Stimulated activated CD4-positive, alpha-beta T cell treated with anti-CD3 and anti-CD28 coated beads, Interleukin-1b, Interleukin-23, amount 100 ng/mL, for 1 hour (primary cell): ENCODE results near the gene NOP14.
"Not testable (repeated sequence)": the region's sequence is repeated elsewhere in the genome, so short reads cannot be mapped to it uniquely, and the experiment has no call there.

Experiments used
- DNase-seq, 2 donors: peaks; one replicate each; pipeline ENCODE4 v3.0.0-alpha.2; 2020; ENCODE audit warnings: low read depth in 2 of 2

Gene NOP14

DNA sequence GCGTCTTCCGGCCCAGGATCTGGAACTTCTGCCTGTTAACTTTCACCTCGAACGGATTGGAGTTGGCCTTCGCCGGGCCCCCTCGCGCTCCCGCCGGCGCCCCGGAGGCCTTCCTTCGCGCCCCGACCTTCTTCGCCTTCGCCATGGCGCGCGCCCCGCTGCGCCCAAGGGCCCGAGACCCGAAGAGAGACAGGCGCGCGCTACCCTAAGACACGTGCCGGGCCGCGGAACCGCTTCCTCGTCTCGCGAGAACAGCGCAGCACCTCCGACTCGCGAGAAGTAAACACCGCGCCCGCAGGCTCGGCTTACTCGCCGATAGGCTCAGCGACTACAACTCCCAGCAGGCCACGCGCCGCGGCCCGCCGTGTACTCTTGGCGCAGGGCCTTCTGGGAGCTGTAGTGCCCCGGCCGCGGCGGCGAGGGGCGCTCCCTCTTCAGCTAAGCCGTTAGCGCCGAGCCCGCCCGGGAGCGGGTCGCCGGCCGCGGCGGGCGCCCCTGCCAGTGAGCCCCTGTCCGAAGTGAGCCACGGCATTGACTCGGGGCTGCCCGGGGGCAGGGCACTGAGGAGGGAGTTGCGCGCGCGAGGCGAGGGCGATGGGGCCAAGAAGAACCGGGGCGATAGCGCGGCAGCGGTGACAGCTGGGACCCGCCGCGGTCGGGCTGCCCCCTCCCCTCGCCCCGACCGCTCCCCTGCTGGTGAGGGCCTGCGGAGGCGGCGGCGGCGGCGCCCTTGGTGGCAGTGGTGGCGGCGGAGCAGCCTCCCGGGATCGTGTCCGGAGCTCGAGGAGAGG lies at the start of gene NOP14, which contains the start of gene GRK4:
Gene NOP14, minus strand, starts transcription at position 232 of the 791 bp plus-strand sequence. Its CDS starts 87 bp downstream, at position 145.
Gene GRK4, plus strand, starts transcription at position 397 of the 791 bp plus-strand sequence. CDS start 500 bp downstream, outside the sequence.
- DNase-seq: peak; percentile 82 to 92

DNA sequence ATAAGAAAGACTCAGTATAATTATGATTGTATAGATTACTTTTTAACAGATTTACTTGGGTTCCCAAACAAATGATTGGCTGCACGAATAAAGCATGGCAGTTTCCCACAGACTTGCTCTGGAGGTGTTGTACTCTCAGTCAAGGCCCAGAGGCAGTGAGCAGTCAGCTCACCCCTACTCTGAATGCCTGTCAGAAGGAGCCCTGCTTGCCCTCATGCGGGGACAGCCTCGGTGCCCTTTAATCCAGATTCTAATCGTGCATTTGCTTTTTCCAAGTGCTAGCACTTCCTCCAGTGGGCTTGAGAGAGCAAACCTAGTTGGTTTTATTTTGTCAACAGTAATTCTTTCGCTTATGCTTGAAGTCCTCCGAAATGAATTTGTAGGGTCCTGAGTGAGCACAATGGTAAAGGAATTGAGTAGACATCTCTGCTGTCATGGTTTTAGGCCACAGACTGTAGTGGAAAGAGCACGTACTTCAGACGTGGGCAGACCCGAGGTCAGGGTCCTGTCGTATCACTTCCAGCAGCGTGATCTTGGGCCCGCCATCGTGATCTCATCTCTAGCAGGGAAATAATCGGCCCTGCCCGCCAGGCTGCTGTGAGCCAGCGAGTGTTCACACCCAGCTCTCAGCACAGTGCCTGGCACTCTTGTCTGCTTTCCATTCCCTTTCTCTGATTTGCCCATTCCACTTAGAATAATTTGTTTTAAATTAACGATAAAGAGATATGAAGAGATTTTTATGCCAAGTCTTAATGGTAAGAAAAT lies 48.4 kb upstream of the NOP14 start:
- DNase-seq: no peak

DNA sequence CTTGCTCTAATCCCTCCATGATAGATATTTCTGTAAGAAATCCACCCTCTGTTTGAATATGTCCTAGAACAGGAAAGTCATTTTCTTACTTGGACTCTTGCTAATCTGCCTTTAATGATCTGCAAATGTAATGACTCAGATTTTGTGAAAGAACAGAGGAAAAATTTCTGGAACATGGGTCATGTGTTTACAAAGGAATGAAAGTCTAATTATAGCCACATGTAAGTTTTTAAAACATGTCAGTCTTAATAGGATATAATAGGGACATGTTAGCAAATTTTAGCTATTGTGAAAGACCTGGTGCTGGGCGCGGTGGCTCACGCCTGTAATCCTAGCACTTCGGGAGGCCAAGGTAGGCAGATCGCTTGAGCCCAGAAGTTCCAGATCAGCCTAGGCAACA lies 47.8 kb upstream of the NOP14 start:
- no peak for DNase-seq

DNA sequence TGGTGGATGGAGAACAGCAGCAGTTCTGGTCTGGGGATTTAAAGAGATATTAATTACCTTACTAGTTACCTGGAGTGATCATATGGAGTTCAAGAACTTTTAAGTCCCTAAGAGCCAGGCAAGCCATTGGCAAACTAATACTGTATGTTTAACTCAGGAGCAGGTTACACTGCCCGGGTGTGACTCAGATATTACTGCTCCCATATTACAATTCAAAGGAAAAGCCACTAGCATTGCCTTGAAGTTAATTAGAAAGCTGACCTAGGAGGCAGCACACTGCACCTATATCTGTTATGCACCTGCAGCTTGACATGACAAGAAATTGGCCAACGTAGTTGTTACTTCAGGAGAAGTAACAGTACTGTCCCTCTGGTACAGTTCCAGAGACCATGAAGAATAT lies 47.4 kb upstream of the NOP14 start:
- DNase-seq: no peak

DNA sequence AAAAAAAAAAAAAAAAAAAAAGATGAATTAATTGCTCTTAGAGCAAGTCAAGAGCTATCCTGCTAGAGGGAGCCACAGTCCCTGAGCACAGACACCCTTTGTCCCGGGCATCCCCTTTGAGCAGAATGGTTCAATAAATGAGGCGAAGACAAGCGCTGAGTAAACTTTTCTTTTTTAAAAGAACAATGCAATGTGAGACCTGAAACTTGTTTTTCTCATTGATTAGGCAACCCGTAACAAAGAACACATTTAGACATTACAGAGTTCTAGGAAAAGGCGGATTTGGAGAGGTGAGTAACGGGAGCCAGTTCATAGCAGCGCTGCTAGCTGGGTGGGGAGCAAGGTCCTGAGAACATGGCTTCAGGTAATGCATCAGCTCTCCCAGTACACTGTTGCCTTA lies 46.2 kb upstream of the NOP14 start:
- DNase-seq: no peak

DNA sequence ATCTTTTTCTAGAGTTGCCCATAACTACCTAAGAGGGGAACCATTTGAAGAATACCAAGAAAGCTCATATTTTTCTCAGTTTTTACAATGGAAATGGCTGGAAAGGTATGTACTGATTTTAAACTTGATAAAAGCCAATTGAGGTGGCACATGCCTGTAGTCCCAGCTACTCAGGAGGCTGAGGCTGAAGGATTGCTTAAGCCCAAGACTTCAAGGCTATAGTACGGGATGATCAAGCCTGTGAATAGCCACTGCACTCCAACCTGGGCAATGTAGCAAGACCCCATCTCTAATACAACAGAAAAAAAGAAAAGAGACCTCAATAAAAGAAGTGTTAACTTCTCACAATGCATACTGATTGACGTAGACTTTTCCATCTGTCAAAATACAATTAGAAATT lies 44.5 kb upstream of the NOP14 start:
- DNase-seq: no peak

DNA sequence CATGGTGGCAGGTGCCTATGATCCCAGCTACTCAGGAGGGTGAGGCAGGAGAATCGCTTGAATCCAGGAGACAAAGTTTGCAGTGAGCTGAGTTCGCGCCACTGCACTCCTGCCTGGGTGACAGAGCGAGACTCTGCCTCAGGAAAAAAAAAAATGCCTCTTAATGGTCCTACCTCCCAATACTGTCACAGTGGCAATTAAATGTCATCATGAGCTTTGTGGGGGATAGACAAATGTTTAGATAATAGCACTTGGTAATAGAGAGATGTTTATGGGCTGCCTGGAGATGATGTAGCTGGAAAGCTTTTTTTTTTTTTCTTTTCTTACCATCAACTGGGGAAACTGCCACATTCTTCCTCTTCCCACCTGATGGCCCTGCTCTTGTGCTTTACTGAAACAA lies 33.2 kb upstream of the NOP14 start:
- DNase-seq: no peak

DNA sequence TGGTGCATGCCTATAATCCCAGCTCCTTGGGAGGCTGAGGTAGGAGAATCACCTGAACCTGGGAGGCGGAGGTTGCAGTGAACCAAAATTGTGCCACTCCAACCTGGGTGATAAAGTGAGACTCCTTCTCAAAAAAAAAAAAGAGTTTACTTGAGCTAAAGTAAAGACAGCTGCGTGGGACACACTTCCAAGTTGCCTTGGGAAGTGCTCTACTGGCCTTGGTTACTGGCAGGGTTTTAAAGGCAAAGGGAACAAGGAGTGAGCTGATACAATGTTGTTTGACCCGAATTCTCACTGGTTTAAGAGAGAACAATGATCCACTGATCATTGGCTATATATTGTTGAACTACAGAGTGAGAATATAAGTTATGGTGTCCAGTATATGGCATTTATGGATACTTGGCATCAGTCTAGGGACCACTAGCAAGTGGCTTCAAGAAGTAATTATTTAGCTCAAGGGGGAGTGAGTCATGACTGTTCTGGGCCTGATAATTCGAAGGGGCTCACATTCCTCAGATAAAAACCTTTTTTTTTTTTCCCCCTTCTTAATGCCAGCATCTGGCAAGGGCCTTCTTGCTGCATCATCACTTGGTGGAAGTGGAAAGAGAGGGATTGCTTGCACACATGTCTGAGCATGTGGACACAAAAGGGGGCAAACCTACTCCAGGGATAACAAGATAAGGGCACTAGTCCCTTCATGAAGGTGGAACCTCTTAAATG lies 32.5 kb upstream of the NOP14 start:
- no peak for DNase-seq

DNA sequence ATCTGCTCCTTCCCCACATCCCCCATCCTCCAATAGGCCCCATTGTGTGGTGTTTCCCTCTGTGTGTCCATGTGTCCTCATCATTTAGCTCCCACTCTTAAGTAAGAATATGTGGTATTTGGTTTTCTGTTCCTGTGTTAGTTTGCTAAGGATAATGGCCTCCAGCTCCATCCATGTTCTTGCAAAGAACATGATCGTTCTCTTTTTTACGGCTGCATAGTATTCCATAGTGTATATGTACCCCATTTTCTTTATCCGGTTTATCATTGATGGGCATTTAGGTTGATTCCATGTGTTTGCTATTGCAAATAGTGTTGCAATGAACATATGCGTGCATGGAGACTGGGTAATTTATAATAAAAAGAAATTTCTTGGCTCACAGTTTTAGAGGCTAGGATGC lies 31.7 kb upstream of the NOP14 start:
- DNase-seq: no peak

DNA sequence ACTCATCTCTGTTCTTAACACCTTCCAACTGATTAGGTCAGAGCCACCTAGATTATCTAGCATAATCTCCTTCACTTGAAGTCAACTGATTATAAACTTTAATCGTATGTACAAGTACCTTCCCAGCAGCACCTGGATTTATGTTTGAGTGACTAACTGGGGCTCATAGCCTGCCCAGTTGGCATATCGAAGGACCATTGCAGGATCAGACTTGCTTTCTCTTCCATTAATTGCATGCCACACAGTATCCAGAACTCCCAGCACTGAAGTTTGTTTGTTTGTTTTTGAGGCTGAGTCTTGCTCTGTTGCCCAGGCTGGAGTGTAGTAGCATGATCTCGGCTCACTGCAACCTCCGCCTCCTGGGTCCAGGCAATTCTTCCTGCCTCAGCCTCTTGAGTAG lies 28.0 kb upstream of the NOP14 start:
- DNase-seq: no peak

DNA sequence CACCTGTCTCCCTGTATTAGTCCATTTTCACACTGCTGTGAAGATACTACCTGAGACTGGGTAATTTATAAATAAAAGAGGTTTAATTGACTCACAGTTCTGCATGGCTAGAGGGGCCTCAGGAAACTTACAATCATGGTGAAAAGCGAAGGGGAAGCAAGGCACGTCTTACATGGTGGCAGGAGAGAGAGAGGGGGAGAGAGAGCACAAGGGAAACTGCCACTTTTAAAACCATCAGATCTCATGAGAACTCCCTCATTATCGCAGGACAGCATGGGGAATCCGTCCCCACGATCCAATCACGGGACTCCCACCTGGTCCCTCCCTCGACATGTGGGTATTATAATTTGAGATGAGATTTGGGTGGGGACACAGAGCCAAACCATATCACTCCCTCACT lies 20.5 kb upstream of the NOP14 start:
- not testable (repeated sequence) for DNase-seq

DNA sequence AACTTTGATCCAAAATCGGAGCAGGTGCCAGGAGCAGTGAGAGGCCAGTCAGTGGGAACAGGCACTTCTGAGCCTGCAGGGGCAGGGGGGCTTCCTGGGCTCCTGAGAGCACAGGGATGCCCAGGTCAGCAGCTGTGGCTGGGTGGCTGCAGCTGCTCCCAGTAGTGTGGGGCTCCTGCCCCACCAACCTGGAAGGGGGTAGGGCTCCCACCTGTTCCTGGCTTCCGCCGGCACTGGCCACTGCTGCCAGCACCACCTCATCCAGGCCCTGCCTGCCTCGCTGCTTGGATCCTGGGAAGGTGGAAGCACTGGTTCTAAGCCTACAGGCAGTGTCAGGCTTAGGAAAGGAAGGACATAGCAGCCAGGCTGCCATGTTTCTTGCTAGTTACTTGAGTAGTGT lies 18.8 kb upstream of the NOP14 start:
- DNase-seq: no peak

DNA sequence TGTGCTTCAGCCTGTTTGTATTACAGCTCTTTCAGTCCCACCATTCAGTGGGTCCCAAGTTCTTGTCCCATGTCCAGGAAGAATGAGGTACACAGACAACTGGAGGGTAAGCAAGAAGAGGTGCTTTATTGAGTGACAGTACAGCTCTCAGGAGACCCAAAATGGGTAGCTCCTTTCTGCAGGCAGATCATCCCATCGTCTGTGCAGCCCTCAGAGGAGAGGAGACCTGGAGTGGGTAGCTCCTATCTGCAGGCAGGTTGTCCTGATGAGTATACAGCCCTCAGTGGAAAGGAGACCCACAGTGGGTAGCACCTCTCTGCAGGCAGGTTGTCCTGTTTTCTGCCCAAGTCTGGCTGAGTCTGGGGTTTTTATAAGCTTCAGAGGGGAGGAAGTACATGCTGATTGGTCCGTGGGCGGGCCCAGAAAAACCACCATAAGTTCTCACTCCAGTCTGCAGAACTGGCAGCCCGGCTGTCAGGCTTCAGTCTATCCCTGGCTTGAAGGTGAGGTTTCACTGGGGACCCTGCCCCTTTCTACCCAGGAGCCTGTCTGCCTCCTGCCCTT lies 18.1 kb upstream of the NOP14 start:
- no peak for DNase-seq

DNA sequence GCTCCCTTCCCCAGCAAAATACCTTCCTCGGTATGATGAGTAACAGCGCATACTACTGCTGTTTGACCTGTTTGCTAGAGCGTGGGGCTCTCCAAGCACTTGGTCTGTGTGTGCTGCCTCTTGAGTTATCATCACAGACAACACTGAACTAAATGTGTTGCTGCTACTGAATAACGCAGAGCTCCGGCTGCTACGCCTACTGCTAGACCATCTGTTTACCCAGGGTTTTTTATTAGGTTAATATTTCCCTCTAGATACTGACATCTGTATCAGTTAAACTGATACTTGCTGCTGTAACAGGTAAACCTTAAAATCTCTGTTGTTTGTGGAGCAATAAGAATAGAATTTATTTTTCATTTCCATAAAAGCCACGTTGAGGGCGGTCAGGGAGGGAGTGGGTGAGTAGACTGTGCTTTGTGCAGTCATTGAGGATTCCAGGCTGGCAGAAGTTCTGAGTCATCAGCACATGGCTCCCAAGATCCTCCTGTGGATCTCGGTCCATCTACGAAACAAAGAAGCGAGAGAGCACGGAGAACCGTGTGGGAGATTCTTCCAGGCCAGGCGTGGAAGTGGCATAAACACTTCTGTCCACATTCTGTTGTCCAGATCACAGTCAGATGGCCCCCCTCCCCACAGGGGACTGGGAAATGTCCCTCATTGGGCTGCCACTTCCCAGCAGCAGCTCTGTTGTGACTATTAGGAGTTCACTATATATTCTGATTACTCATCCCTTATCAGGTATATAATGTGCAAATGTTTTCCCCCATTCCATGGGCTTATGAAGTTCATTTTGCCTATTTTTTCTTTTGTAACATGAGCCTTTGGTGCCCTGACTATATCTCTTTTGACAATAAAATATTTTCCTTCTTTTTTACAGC lies 14.2 kb upstream of the NOP14 start:
- DNase-seq: no peak

DNA sequence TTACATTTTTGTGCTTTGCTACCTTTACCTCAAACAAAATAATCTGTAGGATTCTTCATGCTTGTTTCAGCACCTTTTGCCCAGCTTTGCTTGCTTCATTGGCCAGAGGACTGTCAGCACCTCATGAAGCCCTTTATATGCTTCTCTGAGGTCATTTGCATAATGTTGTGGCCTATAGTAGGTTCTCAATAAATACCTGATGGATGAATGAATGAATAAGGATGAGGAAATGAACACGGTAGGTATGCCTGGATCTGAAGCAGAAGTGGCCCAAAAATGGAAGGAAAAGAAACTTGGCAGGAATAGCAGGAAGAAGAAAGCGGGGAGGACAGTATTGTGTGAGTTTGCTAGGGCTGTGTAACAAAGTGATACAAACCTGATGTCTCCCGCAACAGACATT lies 8.1 kb upstream of the NOP14 start:
- no peak for DNase-seq

DNA sequence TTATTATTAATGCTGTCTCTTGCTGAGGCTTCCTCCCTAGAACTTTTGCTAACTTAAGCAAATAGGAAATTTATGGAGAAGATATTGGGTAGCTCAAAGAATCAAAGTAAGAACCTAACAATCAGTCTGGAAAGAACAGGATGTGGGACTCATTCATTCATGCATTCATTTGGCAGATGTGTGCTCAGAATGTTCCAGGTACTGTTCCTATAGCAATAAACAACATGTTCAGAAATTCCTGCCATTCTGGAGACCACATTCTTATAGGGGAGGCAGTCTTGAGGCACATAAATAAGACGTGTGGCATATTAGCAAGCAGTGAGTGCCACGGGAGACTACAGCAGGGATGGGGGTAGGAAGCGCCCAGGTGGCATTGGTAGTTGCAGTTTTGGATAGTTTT lies 5.2 kb upstream of the NOP14 start:
- no peak for DNase-seq

DNA sequence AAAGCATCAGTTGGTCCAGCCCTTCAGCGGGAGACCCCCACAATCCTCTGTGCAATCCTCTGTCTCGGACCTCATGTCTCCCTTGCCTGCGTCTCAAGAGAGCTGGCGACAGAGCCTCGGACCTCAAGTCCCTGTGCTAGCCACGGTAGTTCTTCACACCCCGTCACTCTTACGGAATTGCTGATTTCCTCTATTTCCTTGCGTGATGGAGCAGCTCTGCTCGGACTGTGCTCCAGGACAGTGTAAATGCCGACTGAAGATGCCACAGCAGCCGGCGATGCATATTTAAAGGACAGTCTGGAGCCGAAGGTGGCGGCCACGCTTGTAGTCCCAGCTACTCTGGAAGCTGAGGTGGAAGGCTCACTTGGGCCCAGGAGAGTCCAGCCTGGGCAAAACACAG lies 2.1 kb upstream of the NOP14 start:
- no peak for DNase-seq

DNA sequence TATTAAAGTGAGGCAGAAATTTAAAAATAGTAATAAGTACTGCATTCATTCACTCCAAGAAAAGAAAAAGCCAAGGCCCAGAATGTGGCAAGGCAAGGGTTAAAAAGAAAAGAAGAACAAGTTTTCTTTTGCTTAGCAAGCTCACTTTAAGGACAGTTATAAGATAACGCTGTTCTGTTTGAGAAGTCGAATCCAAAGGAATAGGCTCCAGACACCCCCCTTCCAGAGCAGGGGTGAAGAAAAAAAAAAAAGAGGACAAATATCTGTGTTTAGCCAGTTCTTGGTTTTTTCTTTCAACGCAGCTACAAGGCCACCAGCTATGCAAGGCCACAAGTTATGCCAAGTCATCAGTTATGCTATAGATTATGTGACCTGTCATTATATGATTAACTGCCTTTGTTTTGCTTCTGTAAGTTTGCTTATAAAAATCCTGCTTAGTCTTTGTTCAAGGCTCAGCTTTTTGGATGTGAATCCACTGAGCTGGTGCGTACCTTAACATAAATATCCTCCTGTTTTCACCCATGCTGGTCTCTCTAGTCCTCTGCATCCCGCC lies 1.6 kb upstream of the NOP14 start:
- no peak for DNase-seq

DNA sequence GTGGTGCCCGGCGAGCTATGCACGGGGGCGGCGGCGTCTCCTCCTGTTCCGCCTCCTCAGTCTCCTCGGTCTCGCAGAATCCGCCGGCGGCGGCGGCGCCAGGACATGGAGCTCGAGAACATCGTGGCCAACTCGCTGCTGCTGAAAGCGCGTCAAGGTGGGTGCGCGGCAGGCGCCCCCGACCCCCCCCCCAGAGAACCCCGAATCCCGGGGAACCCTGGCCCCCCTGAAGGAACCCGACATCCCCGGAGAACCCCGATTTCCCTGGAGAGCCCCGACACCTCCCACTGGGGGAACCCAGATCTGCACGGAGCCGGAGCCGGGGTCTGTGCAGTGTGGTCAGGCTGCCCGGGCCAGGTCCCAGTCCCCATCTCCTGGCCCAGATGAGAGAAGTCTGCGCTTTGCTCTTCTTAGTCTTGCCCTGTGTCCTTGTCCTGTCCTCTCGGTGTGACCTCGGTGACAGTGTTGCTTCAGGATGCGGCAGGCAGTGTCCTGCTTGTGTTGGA lies 813 bp upstream of the NOP14 start:
- no peak for DNase-seq

DNA sequence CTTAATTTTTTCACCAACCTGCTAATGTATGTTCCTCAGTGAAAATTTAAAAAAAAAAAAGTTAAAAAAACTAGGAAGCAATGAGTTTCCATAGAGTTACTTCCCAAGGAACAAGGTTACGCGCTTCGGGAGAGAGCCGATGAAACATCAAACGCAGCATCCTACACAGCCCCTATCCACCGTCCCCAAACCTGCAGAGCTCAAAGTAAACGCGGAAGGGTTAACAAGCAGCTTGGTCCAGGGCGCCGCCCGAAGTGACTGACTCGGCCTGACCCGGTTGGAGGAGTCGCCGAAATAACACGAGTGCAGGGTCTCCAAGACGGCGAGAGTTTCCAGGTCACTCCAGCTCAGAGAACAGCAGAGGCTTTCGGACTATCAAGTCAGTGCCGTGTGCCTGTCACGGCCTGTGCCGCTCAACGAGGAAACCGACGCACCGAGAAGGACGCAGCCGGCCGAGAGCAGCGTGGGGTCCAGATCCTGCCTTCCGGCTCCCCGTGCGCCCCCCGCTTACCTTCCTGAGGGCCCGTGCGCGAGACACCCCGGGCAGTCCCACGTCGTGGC lies 512 bp downstream of the NOP14 start:
- DNase-seq: no peak
